A549 (cell line): Measurements from ENCODE around the gene CDH4. TPM values are rescaled to one million over a fixed set of nuclear protein-coding genes. Genes with fewer than 3 reads are reported as not detected.

Experiments
- ATAC-seq, 2 experiments: fragments of 200-7000 bp in 1 of 2; fragments of >200 bp in 1 of 2; cut with Nextera tagmentation in 1 of 2; cut with Tn5 transposase in 1 of 2; 3 replicates each; pipeline versions ENCODE4 v1.8.0 to v1.9.1; 2018 to 2020; ENCODE audit warnings: mild to moderate bottlenecking in 1 of 2, moderate library complexity in 1 of 2
- CTCF ChIA-PET: fragments of 300-600 bp; sonication (Branson Sonifier 250); formaldehyde crosslinking; extraction: SDS; loops from one replicate; lab custom pipeline; 2021; ENCODE audit warnings: antibody characterized with exemption, inconsistent platforms; lab: Yijun Ruan, JAX
- POLR2A ChIA-PET: fragments of 350-600 bp; formaldehyde crosslinking; extraction: SDS; loops from one replicate; lab custom pipeline; 2021; ENCODE audit warnings: antibody characterized with exemption, inconsistent platforms; lab: Yijun Ruan, JAX
- DNase-seq, 2 experiments: peaks; one replicate each; pipeline versions ENCODE4 v3.0.0 to v3.0.0-alpha.2; 2011 to 2016; ENCODE audit warnings: low read depth in 1 of 2, low spot score in 1 of 2
- FAIRE-seq: peaks from 2 replicates; lab custom pipeline; 2011; peaks lifted over from hg19 to GRCh38; lab: Jason Lieb, UNC
- H3K27ac ChIP-seq, 2 experiments: fragments of >200 bp; sonication (Bioruptor Twin); formaldehyde crosslinking; 3 replicates each; pipeline ENCODE4 v1.5.1; 2016 to 2017
- H3K4me1 ChIP-seq: fragments of >200 bp; sonication (Bioruptor Twin); formaldehyde crosslinking; 3 replicates; pipeline ENCODE4 v1.6.1; 2016
- H3K4me2 ChIP-seq: fragments of >200 bp; sonication (Bioruptor Twin); formaldehyde crosslinking; 3 replicates; pipeline ENCODE4 v1.6.1; 2016
- H3K4me3 ChIP-seq: fragments of >200 bp; sonication (Bioruptor Twin); formaldehyde crosslinking; 3 replicates; pipeline ENCODE4 v1.5.1; 2016
- H3K9me3 ChIP-seq: fragments of >200 bp; sonication (Bioruptor Twin); formaldehyde crosslinking; 3 replicates; pipeline ENCODE4 v1.6.1; 2016
- ATOH8 ChIP-seq: fragments of 250-450 bp; sonication (Bioruptor Pico); IDR thresholded peaks from 2 replicates; pipeline ENCODE4 v1.5.0; 2020; ENCODE audit warnings: low read depth, mild to moderate bottlenecking, moderate library complexity
- ESRRA ChIP-seq: fragments of 150-350 bp; IDR thresholded peaks from 2 replicates; pipeline ENCODE4 v1.6.1; 2014; ENCODE audit warnings: mild to moderate bottlenecking, low read length, borderline replicate concordance
- FOSB ChIP-seq: fragments of 250-450 bp; sonication (Bioruptor Pico); IDR thresholded peaks from 2 replicates; pipeline ENCODE4 v1.5.0; 2020; ENCODE audit warnings: mild to moderate bottlenecking, moderate library complexity
- FOSL2 ChIP-seq, 2 experiments: fragments of 450-650 bp in 1 of 2; fragments of >200 bp in 1 of 2; sonication (Bioruptor Twin) in 1 of 2; formaldehyde crosslinking; IDR thresholded peaks; 2 replicates each; pipeline versions ENCODE4 v1.5.0 to v1.6.1; 2016 to 2020; ENCODE audit warnings: mild to moderate bottlenecking in 1 of 2, moderate library complexity in 1 of 2
- FOXS1 ChIP-seq: fragments of 250-450 bp; sonication (Bioruptor Pico); IDR thresholded peaks from 2 replicates; pipeline ENCODE4 v1.5.0; 2020; ENCODE audit warnings: mild to moderate bottlenecking, moderate library complexity
- GATA3 ChIP-seq: IDR thresholded peaks from 2 replicates; pipeline ENCODE4 v1.6.1; 2012; ENCODE audit warnings: borderline replicate concordance
- HOXB13 ChIP-seq: fragments of 250-450 bp; sonication (Bioruptor Pico); IDR thresholded peaks from 2 replicates; pipeline ENCODE4 v1.5.0; 2020; ENCODE audit warnings: low read depth, mild to moderate bottlenecking, moderate library complexity
- HOXB5 ChIP-seq: fragments of 250-450 bp; sonication (Bioruptor Pico); IDR thresholded peaks from 2 replicates; pipeline ENCODE4 v1.5.0; 2020; ENCODE audit warnings: mild to moderate bottlenecking, moderate library complexity
- KDM1A ChIP-seq: fragments of 200-600 bp; sonication (generic); IDR thresholded peaks from 2 replicates; pipeline ENCODE4 v1.6.1; 2016; ENCODE audit warnings: low read depth, mild to moderate bottlenecking
- MAFK ChIP-seq: fragments of 450-650 bp; IDR thresholded peaks from 2 replicates; pipeline ENCODE4 v1.6.1; 2014; ENCODE audit not compliant: partially characterized antibody
- MYC ChIP-seq: IDR thresholded peaks from 2 replicates; pipeline ENCODE4 v1.6.1; 2012; ENCODE audit warnings: mild to moderate bottlenecking, inconsistent platforms, low read length, improper control_type of control experiment, borderline replicate concordance
- POLR2A ChIP-seq: IDR thresholded peaks from 2 replicates; pipeline ENCODE4 v1.6.1; 2012; ENCODE audit warnings: mild to moderate bottlenecking, low read length
- POLR2AphosphoS2 ChIP-seq: conservative IDR thresholded peaks from 2 replicates; pipeline ENCODE4 v1.6.1; 2012; ENCODE audit warnings: low read length, improper control_type of control experiment, inconsistent platforms
- RFX5 ChIP-seq: fragments of 450-650 bp; IDR thresholded peaks from 2 replicates; pipeline ENCODE4 v1.7.1; 2014; ENCODE audit warnings: antibody characterized with exemption, mild to moderate bottlenecking, moderate library complexity
- RNF2 ChIP-seq: fragments of 200-600 bp; sonication (generic); IDR thresholded peaks from 2 replicates; pipeline ENCODE4 v1.6.1; 2016; ENCODE audit warnings: low read depth, mild to moderate bottlenecking, antibody characterized with exemption, moderate library complexity, borderline replicate concordance
- TP53 ChIP-seq: fragments of 250-450 bp; sonication (Bioruptor Pico); IDR thresholded peaks from 2 replicates; pipeline ENCODE4 v1.5.0; 2021; ENCODE audit warnings: mild to moderate bottlenecking, moderate library complexity
- USF2 ChIP-seq: fragments of 450-650 bp; IDR thresholded peaks from 2 replicates; pipeline ENCODE4 v1.6.1; 2014; ENCODE audit warnings: antibody characterized with exemption
- ZC3H11A ChIP-seq: fragments of 450-650 bp; IDR thresholded peaks from 2 replicates; pipeline ENCODE4 v1.6.1; 2014; ENCODE audit warnings: antibody characterized with exemption, mild to moderate bottlenecking
- ZFP36 ChIP-seq: fragments of 450-650 bp; IDR thresholded peaks from 2 replicates; pipeline ENCODE4 v1.6.1; 2014; ENCODE audit warnings: borderline replicate concordance; ENCODE audit not compliant: partially characterized antibody
- ZNF302 ChIP-seq: fragments of 250-450 bp; sonication (Bioruptor Pico); IDR thresholded peaks from 2 replicates; pipeline ENCODE4 v1.9.0; 2021; ENCODE audit warnings: inconsistent platforms, mild to moderate bottlenecking, moderate library complexity
- whole genome bisulfite sequencing: methylation state at CpG from one replicate; pipeline ENCODE4 v1.1.6; 2017; ENCODE audit errors: missing lambda C conversion rate; 5-methylcytosine and 5-hydroxymethylcytosine counted together
- polyA plus RNA-seq, 4 experiments: library from polyadenylated mRNA; depleted of rRNA in 3 of 4; stranded (reverse); fragments of >200 nt; fragmentation: RNase III in 1 of 4; extraction: RNeasy Plus Mini Kit Qiagen cat#74134 plus additional on column Dnase treatment in 1 of 4; gene quantifications; 2 replicates in 3 of 4; 3 replicates in 1 of 4; pipeline ENCODE4 v1.2.3, GENCODE V29; 2011 to 2017
- TF ChIP-seq, protein P1 (sequence below): fragments of 150-350 bp; IDR thresholded peaks from 2 replicates; pipeline ENCODE4 v1.6.1; 2014; ENCODE audit warnings: low read depth, mild to moderate bottlenecking, low read length
- TF ChIP-seq, protein P2 (sequence below): IDR thresholded peaks from 2 replicates; pipeline ENCODE4 v1.6.1; 2012
- TF ChIP-seq, protein P3 (sequence below): IDR thresholded peaks from 2 replicates; pipeline ENCODE4 v1.6.1; 2012; ENCODE audit warnings: low read depth, borderline replicate concordance
- TF ChIP-seq, protein P4 (sequence below): fragments of 200-600 bp; sonication (generic); IDR thresholded peaks from 2 replicates; pipeline ENCODE4 v1.6.1; 2016; ENCODE audit warnings: antibody characterized with exemption, mild to moderate bottlenecking, moderate library complexity

CDH4 gene
- polyA plus RNA-seq, 2 of the 4 experiments (the other 2 are of a cell fraction): 3.4 to 10.3 TPM

- ATAC-seq: no peak
- WGBS: 74% methylated on average over 19 of the region's 21 CpGs
Measured at GRCh38 chr20:61799928-61800327, 547.9 kb downstream of the CDH4 start.

DNA sequence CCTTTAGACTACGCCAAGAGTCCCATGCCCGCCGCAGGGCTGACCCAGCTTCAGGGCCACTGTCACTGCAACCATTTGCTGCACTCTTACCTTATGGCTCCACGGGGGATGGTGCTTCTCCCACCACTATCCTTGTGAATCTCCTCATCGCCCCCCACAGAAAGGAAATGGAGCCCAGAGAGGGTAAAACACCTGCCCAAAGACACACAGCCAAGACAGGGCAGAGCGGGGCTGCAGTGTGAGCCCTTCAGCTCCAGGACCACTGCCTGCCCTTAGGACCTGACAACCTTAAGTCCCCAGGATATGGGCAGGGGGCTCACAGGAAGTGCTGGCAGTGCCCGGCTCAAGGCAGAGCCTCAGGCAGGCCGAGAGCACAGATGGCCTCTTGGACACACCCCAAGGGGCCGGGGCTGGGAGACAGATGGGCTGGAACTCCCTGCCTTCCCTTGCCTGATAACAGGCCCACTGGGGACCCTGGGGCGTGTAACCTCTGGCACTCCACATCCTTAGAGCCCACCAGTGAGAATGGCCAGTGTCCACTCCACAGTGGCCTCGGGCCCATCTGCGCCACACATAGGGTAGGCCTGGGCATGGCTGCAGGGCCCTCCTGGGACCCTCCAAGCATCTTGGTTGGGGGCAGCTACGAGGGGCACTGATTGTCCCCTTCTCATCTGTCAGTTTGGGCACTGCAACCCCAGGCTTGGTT is 548.5 kb downstream of the CDH4 start:
- POLR2A ChIA-PET: no interaction called here
- H3K27ac ChIP-seq: no peak overlapping the region
- no peaks in the 10 kb centered on the region for H3K4me1 ChIP-seq
- 62% methylated on average over 10 of the region's 13 CpGs for WGBS
- DNase-seq: no peak
- CTCF ChIA-PET: no interaction called here
- ATAC-seq: no peak
- no peak overlapping the region for H3K4me3 ChIP-seq
- TF ChIP-seq GATA3 (no peak), USF2 (no peak), KDM1A (no peak), ZC3H11A (no peak), POLR2AphosphoS2 (no peak), MAFK (no peak), HOXB5 (CRISPR knock-in tag) (no peak), RFX5 (no peak), FOXS1 (CRISPR knock-in tag) (no peak), FOSB (CRISPR knock-in tag) (no peak), TP53 (CRISPR knock-in tag) (no peak)
- TF ChIP-seq, protein P1, sequence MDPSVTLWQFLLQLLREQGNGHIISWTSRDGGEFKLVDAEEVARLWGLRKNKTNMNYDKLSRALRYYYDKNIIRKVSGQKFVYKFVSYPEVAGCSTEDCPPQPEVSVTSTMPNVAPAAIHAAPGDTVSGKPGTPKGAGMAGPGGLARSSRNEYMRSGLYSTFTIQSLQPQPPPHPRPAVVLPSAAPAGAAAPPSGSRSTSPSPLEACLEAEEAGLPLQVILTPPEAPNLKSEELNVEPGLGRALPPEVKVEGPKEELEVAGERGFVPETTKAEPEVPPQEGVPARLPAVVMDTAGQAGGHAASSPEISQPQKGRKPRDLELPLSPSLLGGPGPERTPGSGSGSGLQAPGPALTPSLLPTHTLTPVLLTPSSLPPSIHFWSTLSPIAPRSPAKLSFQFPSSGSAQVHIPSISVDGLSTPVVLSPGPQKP: no peak
- no peaks in the 10 kb centered on the region for H3K9me3 ChIP-seq
- no peak overlapping the region for H3K4me2 ChIP-seq
- FAIRE-seq: no peak

More at GRCh38 chr20:61799928-61800327, 547.9 kb downstream of the CDH4 start:
- DNase-seq (no peak), FAIRE-seq (no peak)
- ChIA-PET POLR2A (no interaction called here), CTCF (no interaction called here)
- H3K9me3 ChIP-seq: no peaks in the 10 kb centered on the region
- no peaks in the 10 kb centered on the region for H3K4me1 ChIP-seq
- no peak overlapping the region for H3K4me2 ChIP-seq
- H3K4me3 ChIP-seq: no peak overlapping the region
- no peak overlapping the region for H3K27ac ChIP-seq
- TF ChIP-seq ATOH8 (CRISPR knock-in tag) (no peak), FOSL2 (IDR thresholded peaks at IDR 0.05) (no peak), FOSL2 (CRISPR knock-in tag; IDR thresholded peaks at IDR 0.05) (no peak), ZNF302 (CRISPR knock-in tag) (no peak)

- no peak overlapping the region for H3K4me2 ChIP-seq
- no peaks in the 10 kb centered on the region for H3K4me1 ChIP-seq
- FAIRE-seq (no peak), DNase-seq (no peak), ATAC-seq (no peak)
- 88% methylated on average over 5 of the region's 9 CpGs for WGBS
- ChIA-PET CTCF (no interaction called here), POLR2A (no interaction called here)
- H3K27ac ChIP-seq: no peak overlapping the region
- no peak overlapping the region for H3K4me3 ChIP-seq
- H3K9me3 ChIP-seq: no peaks in the 10 kb centered on the region
- no peak for TF ChIP-seq ESRRA
- no peak for TF ChIP-seq HOXB13 (CRISPR knock-in tag)
- TF ChIP-seq, protein P2, sequence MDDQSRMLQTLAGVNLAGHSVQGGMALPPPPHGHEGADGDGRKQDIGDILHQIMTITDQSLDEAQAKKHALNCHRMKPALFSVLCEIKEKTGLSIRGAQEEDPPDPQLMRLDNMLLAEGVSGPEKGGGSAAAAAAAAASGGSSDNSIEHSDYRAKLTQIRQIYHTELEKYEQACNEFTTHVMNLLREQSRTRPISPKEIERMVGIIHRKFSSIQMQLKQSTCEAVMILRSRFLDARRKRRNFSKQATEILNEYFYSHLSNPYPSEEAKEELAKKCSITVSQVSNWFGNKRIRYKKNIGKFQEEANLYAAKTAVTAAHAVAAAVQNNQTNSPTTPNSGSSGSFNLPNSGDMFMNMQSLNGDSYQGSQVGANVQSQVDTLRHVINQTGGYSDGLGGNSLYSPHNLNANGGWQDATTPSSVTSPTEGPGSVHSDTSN: no peak
- TF ChIP-seq FOXS1 (CRISPR knock-in tag): no peak
- TF ChIP-seq MYC: no peak
- no peak for TF ChIP-seq RNF2
- TF ChIP-seq, protein P3, sequence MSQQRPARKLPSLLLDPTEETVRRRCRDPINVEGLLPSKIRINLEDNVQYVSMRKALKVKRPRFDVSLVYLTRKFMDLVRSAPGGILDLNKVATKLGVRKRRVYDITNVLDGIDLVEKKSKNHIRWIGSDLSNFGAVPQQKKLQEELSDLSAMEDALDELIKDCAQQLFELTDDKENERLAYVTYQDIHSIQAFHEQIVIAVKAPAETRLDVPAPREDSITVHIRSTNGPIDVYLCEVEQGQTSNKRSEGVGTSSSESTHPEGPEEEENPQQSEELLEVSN: no peak
- TF ChIP-seq, protein P4, sequence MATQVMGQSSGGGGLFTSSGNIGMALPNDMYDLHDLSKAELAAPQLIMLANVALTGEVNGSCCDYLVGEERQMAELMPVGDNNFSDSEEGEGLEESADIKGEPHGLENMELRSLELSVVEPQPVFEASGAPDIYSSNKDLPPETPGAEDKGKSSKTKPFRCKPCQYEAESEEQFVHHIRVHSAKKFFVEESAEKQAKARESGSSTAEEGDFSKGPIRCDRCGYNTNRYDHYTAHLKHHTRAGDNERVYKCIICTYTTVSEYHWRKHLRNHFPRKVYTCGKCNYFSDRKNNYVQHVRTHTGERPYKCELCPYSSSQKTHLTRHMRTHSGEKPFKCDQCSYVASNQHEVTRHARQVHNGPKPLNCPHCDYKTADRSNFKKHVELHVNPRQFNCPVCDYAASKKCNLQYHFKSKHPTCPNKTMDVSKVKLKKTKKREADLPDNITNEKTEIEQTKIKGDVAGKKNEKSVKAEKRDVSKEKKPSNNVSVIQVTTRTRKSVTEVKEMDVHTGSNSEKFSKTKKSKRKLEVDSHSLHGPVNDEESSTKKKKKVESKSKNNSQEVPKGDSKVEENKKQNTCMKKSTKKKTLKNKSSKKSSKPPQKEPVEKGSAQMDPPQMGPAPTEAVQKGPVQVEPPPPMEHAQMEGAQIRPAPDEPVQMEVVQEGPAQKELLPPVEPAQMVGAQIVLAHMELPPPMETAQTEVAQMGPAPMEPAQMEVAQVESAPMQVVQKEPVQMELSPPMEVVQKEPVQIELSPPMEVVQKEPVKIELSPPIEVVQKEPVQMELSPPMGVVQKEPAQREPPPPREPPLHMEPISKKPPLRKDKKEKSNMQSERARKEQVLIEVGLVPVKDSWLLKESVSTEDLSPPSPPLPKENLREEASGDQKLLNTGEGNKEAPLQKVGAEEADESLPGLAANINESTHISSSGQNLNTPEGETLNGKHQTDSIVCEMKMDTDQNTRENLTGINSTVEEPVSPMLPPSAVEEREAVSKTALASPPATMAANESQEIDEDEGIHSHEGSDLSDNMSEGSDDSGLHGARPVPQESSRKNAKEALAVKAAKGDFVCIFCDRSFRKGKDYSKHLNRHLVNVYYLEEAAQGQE: no peak
- TF ChIP-seq ZFP36: no peak
- TF ChIP-seq POLR2A: no peak
- no peak for TF ChIP-seq ZC3H11A
- TF ChIP-seq HOXB5 (CRISPR knock-in tag): no peak
- no peak for TF ChIP-seq USF2
- no peak for TF ChIP-seq MAFK
Measured at GRCh38 chr20:61801065-61801360, 549.0 kb downstream of the CDH4 start.
